ENCODE data around the gene CCDC197.

The CCDC197 gene

GRCh38 chr14:93977171-93977570 is 19.9 kb upstream of the CCDC197 start:
- DNase-seq (ENCODE audit: low read depth in 2 of 3, low spot score in 1 of 3), result no peak

GRCh38 chr14:93977790-93978581 is 19.1 kb upstream of the CCDC197 start:
- peak in 2 of 3 donors; percentile 68 to 70 for DNase-seq (ENCODE audit: low read depth in 2 of 3, low spot score in 1 of 3)

GRCh38 chr14:93978735-93979134 is 18.4 kb upstream of the CCDC197 start:
- DNase-seq (ENCODE audit: low read depth in 2 of 3, low spot score in 1 of 3), result no peak

GRCh38 chr14:93980456-93981201 is 16.5 kb upstream of the CCDC197 start:
- no peak for DNase-seq (ENCODE audit: low read depth in 2 of 3, low spot score in 1 of 3)

GRCh38 chr14:93981316-93982229 is 15.5 kb upstream of the CCDC197 start:
- no peak for DNase-seq (ENCODE audit: low read depth in 2 of 3, low spot score in 1 of 3)

GRCh38 chr14:93982230-93983007 is 14.7 kb upstream of the CCDC197 start:
- DNase-seq (ENCODE audit: low read depth in 2 of 3, low spot score in 1 of 3), result no peak

GRCh38 chr14:93984070-93984469 is 13.0 kb upstream of the CCDC197 start:
- no peak for DNase-seq (ENCODE audit: low read depth in 2 of 3, low spot score in 1 of 3)

GRCh38 chr14:93984987-93985410 is 12.1 kb upstream of the CCDC197 start:
- DNase-seq (ENCODE audit: low read depth in 2 of 3, low spot score in 1 of 3), result no peak

- DNase-seq (ENCODE audit: low read depth in 2 of 3, low spot score in 1 of 3), result no peak
These were observed 10.1 kb upstream of the CCDC197 start for GRCh38 chr14:93986955-93987354.

GRCh38 chr14:93987376-93987775 is 9.7 kb upstream of the CCDC197 start:
- no peak for DNase-seq (ENCODE audit: low read depth in 2 of 3, low spot score in 1 of 3)

- DNase-seq (ENCODE audit: low read depth in 2 of 3, low spot score in 1 of 3), result no peak
These were observed 9.2 kb upstream of the CCDC197 start for GRCh38 chr14:93987815-93988476.

GRCh38 chr14:93989939-93990338 is 7.2 kb upstream of the CCDC197 start:
- DNase-seq (ENCODE audit: low read depth in 2 of 3, low spot score in 1 of 3), result no peak

GRCh38 chr14:93991212-93991611 is 5.9 kb upstream of the CCDC197 start:
- no peak for DNase-seq (ENCODE audit: low read depth in 2 of 3, low spot score in 1 of 3)

GRCh38 chr14:93991649-93992048 is 5.5 kb upstream of the CCDC197 start:
- DNase-seq (ENCODE audit: low read depth in 2 of 3, low spot score in 1 of 3), result no peak

GRCh38 chr14:93993382-93993781 is 3.7 kb upstream of the CCDC197 start:
- no peak for DNase-seq (ENCODE audit: low read depth in 2 of 3, low spot score in 1 of 3)

- peak; percentile 42 to 69 (median 48) for DNase-seq (ENCODE audit: low read depth in 2 of 3, low spot score in 1 of 3)
These were observed 2.0 kb upstream of the CCDC197 start for GRCh38 chr14:93994919-93995682.

GRCh38 chr14:93996130-93996695 is 888 bp upstream of the CCDC197 start:
- no peak for DNase-seq (ENCODE audit: low read depth in 2 of 3, low spot score in 1 of 3)

- no peak for DNase-seq (ENCODE audit: low read depth in 2 of 3, low spot score in 1 of 3)
These were observed 1.1 kb downstream of the CCDC197 start for GRCh38 chr14:93997916-93998870.
